ENCODE measurements around the gene GLI3.

DNA sequence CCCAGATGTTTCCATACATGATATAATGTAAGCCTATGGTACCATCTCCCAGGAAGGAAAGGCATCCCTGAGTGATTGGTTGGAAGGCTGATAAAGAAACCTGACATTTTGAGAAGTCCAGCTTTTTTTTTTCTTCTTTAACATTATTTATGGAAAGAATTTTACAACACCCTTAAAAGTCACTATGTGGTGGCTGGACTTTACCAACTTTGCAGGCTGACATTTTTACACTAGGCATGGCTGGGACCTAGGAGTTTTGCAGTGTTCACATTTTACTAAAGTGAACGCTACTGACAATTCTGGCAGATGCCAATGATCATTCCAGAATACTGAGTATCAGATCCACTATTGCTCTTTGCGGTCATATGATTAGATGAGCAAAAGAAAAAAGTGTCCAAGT lies 239.9 kb downstream of the GLI3 start:
- TF ChIP-seq CTCF (conservative IDR thresholded peaks at IDR 0.05 in 1 of 2, IDR thresholded peaks at IDR 0.05 in 1 of 2; ENCODE audit: low read depth in 1 of 2, low read length in 2 of 2) (no peak), EZH2 (IDR thresholded peaks at IDR 0.05; ENCODE audit: low read length, missing control alignments) (no peak)

Data from fibroblast of lung (primary cell).